ENCODE measurements around the gene TLX2.
"Not testable (repeated sequence)": the region's sequence is repeated elsewhere in the genome, so short reads cannot be mapped to it uniquely, and the experiment has no call there.

Gene TLX2

DNA sequence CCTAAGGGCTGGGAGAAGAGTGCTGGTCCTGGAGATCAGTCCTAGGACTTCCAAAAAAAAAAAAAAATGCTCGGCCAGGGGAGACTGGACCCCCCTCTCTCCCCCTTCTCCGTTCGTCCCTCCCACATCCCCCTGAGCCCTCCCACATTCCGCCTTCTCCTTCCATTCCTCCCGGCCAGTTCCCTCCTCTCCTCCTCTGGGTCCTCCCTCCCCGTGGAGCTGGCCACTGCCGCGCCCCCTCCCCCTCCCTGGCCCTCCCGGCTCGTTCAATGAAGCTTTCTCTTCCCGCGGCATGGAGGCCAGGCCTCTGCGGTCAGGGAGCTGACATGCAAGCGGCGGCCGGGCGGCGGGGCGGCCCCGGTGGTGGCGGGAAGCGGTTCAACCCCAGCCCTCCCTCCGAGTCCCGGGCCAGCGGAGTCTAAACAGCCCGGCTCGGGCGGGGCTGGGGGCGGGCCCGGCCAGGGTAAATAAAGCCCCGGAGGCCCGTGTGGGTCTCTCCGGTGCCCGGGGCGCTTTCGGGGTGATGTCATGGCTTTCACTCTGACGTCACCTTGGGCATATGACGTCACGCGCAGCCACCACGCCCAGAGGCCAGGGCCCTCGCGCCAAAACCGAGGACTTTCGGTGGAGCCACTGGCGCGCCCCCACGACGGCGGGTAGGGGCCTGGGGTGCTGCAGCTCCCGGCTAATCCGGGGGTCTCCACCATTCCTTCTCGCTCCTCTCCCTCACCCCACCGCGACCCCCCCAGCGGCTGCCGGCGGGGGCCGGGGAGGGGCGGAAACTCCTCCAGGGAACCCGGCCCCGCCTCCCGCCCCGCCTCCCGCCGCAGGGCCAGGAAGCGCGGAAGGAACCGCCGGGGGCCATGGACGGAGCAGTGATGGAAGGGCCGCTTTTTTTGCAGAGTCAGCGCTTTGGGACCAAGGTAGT is 39.9 kb downstream of the TLX2 start, which contains the start of the genes DOK1 and LOXL3:
Gene DOK1 (plus strand): TSS at position 829 of the 928 bp plus-strand sequence. CDS start 35 bp downstream, at position 864.
Gene LOXL3 (minus strand): TSS at position 51 of the 928 bp plus-strand sequence. CDS start 1,308 bp downstream, outside the sequence.
- DNase-seq (ENCODE audit: low read depth in 1 of 2, low spot score in 1 of 2), result peak; percentile 67 to 69

DNA sequence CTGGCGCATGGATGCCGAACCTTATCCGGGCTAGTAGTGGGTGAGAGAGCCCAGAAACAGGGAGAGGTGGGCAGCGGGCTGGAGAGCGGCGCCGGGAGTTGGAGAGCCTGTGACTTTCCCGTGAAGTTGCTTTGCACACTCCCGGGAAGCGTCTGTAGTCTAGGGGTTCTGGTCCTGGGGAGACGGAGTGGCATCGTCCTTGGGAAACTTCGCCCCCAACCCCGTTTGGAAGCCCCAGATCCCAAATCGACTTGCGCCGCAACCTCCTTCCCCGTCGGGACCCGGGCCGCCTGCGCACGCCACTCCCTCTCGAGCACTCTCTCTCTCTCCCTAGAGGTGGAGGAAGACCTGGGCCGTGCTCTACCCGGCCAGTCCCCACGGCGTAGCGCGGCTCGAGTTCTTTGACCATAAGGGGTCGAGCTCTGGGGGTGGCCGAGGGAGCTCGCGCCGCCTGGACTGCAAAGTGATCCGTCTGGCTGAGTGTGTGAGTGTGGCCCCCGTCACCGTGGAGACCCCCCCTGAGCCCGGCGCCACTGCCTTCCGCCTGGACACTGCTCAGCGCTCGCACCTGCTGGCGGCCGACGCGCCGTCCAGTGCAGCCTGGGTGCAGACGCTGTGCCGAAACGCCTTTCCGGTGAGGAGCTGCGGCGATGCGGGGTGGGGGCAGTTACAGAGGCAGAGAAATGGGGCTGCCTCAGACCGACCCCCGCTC is 40.7 kb downstream of the TLX2 start:
- DNase-seq (ENCODE audit: low read depth in 1 of 2, low spot score in 1 of 2), result peak; percentile 22 to 26

DNA sequence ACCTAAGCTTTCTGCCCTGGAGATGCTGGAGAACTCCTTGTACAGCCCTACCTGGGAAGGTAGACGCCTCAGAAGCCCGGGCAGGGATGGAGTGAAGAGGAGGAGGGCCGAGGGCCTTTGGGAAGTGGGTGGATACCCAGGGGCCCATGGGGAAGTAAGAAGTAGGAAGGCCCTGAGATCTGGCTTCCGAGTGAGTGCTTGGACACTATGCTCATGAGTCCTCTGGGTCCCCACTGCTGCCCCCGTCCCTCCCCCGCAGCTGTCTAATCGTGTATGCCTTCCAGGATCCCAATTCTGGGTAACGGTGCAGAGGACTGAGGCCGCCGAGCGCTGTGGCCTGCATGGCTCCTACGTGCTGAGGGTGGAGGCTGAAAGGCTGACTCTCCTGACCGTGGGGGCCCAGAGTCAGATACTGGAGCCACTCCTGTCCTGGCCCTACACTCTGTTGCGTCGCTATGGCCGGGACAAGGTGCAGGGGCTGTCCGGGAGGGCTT is 41.4 kb downstream of the TLX2 start:
- DNase-seq (ENCODE audit: low read depth in 1 of 2, low spot score in 1 of 2), result no peak

DNA sequence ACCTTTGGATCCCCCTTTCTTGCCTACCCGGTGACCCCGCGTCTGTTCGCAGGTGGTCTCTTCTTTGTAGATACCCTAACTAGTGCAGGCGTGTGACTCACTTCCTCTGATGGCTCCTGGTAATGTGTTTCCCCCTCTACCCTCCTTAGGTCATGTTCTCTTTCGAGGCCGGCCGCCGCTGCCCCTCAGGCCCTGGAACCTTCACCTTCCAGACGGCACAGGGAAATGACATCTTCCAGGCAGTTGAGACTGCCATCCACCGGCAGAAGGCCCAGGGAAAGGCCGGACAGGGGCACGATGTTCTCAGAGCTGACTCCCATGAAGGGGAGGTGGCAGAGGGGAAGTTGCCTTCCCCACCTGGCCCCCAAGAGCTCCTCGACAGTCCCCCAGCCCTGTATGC is 41.9 kb downstream of the TLX2 start:
- DNase-seq (ENCODE audit: low read depth in 1 of 2, low spot score in 1 of 2), result no peak

DNA sequence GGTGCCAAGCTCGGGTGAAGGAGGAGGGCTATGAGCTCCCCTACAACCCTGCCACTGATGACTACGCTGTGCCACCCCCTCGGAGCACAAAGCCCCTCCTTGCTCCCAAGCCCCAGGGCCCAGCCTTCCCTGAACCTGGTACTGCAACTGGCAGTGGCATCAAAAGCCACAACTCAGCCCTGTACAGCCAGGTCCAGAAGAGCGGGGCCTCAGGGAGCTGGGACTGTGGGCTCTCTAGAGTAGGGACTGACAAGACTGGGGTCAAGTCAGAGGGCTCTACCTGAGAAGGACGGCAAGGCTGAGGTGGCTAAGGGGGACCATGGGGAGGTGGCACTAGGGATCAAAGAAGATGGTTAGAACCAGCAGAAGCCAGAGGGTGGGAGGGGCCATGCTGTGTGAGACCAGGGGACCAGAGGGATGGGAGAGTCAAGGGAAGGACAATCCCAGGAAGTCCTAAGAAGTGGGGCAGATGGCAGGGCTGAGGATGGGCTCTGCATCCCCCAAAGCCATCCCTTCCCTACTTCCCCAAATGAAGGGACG is 42.7 kb downstream of the TLX2 start:
- DNase-seq (ENCODE audit: low read depth in 1 of 2, low spot score in 1 of 2), result no peak

DNA sequence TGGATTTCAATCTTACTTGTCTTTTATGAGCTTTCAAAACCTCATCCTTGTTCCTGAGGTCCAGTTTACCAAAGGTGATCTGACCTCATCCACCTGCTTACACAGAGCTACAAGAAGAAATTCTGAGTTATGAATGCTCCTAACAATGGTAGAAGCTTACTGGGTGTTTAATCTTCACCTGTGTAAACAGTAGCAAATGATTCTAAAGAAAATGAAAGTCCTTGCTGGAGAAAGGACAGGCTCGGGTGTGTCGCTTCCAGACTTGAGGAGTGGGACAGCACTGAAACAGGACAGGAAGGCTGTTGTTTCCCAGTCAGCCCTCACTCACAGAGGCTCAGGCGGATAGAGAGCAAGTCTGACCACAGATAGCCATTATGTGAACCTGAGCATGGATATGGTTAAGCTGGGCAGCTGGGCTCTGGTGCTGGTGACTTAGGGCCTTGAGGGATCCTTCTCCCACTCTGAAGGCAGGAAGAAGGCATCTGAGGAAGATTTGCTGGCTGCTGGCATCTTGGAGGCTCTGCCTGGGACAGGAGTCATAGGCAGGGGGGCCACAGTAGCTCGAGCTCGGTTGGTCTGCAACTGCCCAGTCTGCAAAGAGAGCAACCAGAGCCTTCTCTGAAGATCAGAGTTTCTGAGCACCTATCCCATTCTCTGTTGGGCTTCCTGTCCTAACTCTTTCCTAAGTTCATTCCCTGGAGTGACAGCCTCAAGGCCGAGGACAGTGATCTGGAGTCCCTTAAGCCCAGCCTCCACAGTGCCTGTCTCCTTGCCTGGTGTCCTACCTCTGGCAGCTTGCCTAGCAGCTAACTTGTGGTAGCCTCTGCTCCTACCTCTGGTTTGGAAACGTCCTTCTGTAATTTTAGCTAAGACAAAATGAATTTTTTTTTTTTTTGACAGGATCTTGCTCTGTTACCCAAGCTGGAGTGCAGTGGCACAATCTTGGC is 44.3 kb downstream of the TLX2 start:
- DNase-seq (ENCODE audit: low read depth in 1 of 2, low spot score in 1 of 2), result no peak

DNA sequence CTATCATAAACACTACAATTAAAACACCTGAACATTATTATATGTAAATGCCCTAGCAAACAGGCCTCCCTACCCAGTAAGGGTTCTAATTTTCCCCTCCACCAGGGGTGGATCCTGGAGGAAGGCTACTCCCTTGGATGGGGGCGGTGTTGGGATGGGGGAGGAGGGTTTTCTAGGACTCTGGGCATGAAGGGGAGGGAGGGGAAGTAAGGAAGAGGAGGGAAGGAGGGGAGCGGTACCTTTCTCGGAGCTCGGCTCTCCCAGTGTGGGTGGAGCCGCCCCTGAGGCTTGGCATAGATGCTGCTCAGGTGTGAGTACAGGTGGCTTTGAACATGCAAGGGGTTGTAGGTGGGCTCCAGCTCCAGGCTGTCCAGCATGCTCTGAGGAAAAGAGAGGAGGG is 45.7 kb downstream of the TLX2 start:
- DNase-seq (ENCODE audit: low read depth in 1 of 2, low spot score in 1 of 2), result no peak

DNA sequence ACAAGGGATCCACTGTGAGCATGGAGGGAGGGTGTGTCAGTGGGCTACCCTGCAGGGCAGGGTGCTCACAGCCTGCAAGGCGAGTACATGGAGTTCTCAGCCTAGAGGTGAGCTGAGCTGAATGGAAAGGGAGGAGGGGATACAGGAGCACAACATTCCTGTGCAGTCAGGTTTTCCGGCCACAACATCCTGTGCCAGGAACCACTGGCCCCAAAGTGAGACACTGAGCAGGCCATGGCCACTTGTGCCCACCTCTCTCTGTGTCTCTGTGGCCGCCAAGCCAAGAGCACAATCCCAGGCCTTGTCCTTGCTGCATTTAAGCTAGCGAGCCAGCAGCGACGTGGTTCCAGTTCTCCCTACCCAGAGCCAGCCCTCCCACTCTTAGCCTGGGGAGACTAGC is 46.3 kb downstream of the TLX2 start:
- DNase-seq (ENCODE audit: low read depth in 1 of 2, low spot score in 1 of 2), result no peak

DNA sequence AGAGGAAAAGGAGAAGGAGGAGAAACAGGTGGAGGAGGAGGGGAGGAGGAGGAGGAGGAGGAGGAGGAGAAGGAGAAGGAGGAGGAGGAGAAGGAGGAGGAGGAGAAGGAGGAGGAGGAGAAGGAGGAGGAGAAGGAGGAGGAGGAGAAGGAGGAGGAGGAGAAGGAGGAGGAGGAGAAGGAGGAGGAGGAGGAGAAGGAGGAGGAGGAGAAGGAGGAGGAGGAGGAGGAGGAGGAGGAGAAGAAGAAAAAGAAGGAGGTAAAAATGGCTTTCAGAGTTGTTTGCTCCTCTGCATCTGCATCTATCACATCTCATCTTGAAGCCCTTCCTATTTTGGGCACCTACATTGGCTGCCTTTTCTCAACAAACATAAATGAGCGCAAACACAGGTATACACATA is 46.8 kb downstream of the TLX2 start:
- not testable (repeated sequence) for DNase-seq (ENCODE audit: low read depth in 1 of 2, low spot score in 1 of 2)

DNA sequence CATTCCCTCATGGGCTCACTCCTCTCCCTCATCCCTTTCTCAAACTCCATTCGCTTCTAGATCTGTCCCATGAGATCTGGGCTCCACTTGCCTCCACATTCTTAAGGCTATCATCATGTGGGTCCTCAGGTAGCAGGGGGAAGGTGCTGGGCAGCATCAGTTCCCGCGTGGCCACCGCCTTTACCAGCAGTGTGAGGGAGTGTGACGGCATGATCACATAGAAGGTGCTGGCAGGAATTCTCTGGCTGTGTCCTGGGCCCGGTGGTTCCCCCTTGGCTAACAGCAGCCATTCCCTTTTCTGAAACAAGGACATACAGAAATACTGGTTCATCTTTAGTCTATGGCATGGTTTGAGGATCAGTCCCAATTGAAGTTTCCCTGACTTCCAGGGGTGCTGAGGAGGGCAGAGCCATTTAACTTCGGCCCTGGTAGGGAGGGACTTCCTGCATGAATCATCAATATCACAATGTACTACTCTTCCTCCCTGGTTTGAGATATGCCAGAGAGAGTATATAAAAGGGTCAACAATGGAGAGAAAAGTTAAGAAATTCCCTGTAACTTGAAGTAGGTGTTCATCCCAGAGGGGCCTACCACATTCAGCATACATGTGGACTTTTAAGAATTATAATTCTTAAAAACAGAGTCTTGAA is 48.0 kb downstream of the TLX2 start:
- DNase-seq (ENCODE audit: low read depth in 1 of 2, low spot score in 1 of 2), result no peak

DNA sequence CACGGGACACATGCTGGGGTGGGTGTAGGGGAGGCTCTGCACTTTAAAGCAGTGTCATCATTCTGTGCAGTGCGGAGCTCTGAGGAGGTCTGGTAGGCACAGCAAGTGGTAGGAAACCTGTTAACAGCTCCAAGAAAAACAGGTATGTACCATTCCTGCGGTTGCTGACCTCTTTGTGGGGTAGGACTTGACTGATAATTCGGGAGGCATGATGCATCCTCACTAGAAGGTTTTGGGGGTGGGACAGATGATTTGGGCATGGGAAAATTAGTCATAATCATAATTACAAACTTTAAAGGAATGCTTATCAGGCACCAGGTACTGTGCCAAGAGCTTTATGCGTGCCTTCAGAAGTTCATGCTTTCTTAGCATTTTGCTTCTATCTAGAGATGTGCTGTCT is 50.0 kb downstream of the TLX2 start:
- no peak for DNase-seq (ENCODE audit: low read depth in 1 of 2, low spot score in 1 of 2)

DNA sequence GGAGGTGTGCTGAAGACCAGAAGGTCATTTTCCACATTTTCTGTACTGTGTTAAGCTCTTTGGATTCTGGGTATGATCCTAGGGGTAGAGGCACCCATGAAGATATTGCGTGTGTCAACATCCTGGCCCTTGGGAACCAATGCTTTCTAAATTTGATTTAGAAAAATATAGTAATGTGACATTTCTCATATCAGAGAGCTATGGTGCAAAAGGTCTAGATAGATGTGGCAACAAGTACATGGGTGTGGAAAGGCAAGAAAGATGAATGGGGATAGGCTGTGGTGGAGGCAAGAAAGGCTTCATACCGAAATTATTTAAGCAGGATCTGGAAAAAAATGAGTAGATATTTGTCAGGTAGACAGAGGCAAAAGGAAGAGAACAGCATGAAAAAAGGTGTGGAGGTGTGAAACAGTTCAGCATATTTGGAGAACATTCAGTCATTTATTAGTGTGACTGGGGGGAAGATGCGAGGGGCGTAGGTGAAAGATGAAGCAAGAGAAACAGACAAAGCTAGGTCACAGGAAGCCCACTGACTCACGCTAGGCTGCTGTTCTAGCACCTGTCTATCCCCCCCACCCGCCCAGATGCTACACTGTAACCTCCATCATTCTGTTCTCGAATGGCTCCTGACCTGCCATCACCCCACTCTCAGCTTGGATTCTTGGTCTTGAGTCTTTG is 52.0 kb downstream of the TLX2 start:
- no peak for DNase-seq (ENCODE audit: low read depth in 1 of 2, low spot score in 1 of 2)

DNA sequence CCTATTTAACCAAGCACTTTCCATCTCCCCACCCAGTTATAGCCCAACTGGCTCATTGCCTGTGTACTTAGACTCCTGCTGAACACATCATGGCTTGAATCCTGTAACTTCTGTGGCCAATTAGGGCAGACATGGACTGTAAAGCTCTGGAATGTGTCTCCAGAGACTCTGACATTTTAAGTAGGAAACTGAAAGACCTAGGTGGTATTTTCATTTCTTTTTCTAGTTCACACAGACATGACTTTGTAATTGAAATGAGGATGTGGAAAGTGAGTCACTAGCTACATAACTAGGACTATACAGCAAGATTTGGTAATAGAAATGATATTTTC is 52.5 kb downstream of the TLX2 start:
- DNase-seq (ENCODE audit: low read depth in 1 of 2, low spot score in 1 of 2), result no peak

All from activated T-helper 1 cell treated with anti-CD3 and anti-CD28 coated beads, Interleukin-2, amount 50 U/mL, for 16 hours (primary cell).